Activated T-cell treated with anti-CD3 and anti-CD28 coated beads, Interleukin-2, amount 50 U/mL, for 24 hours (primary cell): ENCODE measurements around the gene CNTNAP2.
"Not testable (repeated sequence)": the region's sequence is repeated elsewhere in the genome, so short reads cannot be mapped to it uniquely, and the experiment has no call there.

ENCODE experiments used
- DNase-seq: peaks from one replicate; pipeline ENCODE4 v3.0.0-alpha.2; 2020
- H3K27ac Mint-ChIP-seq: 2 replicates; pipeline ENCODE4 v1.8.0; 2020; ENCODE audit warnings: mild to moderate bottlenecking, mixed read lengths
- H3K27me3 Mint-ChIP-seq: 2 replicates; pipeline ENCODE4 v1.8.0; 2020; ENCODE audit warnings: mixed read lengths
- H3K36me3 Mint-ChIP-seq: 2 replicates; pipeline ENCODE4 v1.8.0; 2020; ENCODE audit warnings: low read depth, mixed read lengths
- H3K4me1 Mint-ChIP-seq: 2 replicates; pipeline ENCODE4 v1.8.0; 2020; ENCODE audit warnings: low read depth, mixed read lengths
- H3K4me3 Mint-ChIP-seq: 2 replicates; pipeline ENCODE4 v1.8.0; 2020; ENCODE audit warnings: mild to moderate bottlenecking, moderate library complexity, mixed read lengths
- H3K9me3 Mint-ChIP-seq: 2 replicates; pipeline ENCODE4 v1.8.0; 2020; ENCODE audit warnings: mixed read lengths

Gene CNTNAP2

GRCh38 chr7:148408307-148408706 lies 2291.7 kb downstream of the CNTNAP2 start:
- H3K4me1 Mint-ChIP-seq = no peaks in the 10 kb centered on the region
- H3K27me3 Mint-ChIP-seq = peaks cover 31% of the 10 kb centered on the region
- no peaks in the 10 kb centered on the region for H3K36me3 Mint-ChIP-seq
- H3K4me3 Mint-ChIP-seq = no peak overlapping the region
- no peak for DNase-seq
- no peaks in the 10 kb centered on the region for H3K9me3 Mint-ChIP-seq
- no peak overlapping the region for H3K27ac Mint-ChIP-seq

DNA sequence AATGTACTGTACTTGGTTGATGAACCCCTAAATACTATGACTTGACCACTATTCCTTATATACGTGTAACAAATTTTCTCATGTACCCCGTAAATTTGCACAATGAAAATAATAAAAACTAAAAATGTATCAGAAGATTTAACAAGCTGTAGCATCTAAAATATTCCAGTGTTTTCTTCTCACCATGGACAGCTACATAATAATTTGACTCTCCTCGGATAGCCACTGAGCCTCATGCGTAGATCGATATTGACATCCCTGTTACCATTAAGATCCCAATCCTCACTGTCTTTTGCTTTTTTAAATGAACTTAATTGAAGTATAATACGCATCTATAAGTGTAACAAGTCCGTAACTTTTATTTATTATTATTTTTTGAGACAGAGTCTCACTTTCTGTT lies 2294.3 kb downstream of the CNTNAP2 start:
- no peak for DNase-seq
- H3K9me3 Mint-ChIP-seq = no peaks in the 10 kb centered on the region
- no peaks in the 10 kb centered on the region for H3K4me1 Mint-ChIP-seq
- no peak overlapping the region for H3K4me3 Mint-ChIP-seq
- peaks cover 20% of the 10 kb centered on the region for H3K27me3 Mint-ChIP-seq
- no peaks in the 10 kb centered on the region for H3K36me3 Mint-ChIP-seq
- H3K27ac Mint-ChIP-seq = no peak overlapping the region

GRCh38 chr7:148412691-148413090 lies 2296.1 kb downstream of the CNTNAP2 start:
- Mint-ChIP-seq H3K4me1 (no peaks in the 10 kb centered on the region), H3K27me3 (peaks cover 25% of the 10 kb centered on the region), H3K27ac (no peak overlapping the region), H3K4me3 (no peak overlapping the region), H3K36me3 (no peaks in the 10 kb centered on the region), H3K9me3 (no peaks in the 10 kb centered on the region)
- no peak for DNase-seq

GRCh38 chr7:148419856-148420832 lies 2303.5 kb downstream of the CNTNAP2 start:
- peaks cover 3% of the 10 kb centered on the region for H3K4me1 Mint-ChIP-seq
- no peak overlapping the region for H3K4me3 Mint-ChIP-seq
- peaks cover 80% of the 10 kb centered on the region for H3K27me3 Mint-ChIP-seq
- H3K36me3 Mint-ChIP-seq = no peaks in the 10 kb centered on the region
- peaks cover 12% of the 10 kb centered on the region for H3K9me3 Mint-ChIP-seq
- H3K27ac Mint-ChIP-seq = no peak overlapping the region
- DNase-seq = no peak

GRCh38 chr7:148422030-148422429 lies 2305.4 kb downstream of the CNTNAP2 start:
- H3K27ac Mint-ChIP-seq = no peak overlapping the region
- no peak overlapping the region for H3K4me3 Mint-ChIP-seq
- peaks cover 12% of the 10 kb centered on the region for H3K9me3 Mint-ChIP-seq
- peaks cover 3% of the 10 kb centered on the region for H3K4me1 Mint-ChIP-seq
- H3K27me3 Mint-ChIP-seq = peaks cover 75% of the 10 kb centered on the region
- DNase-seq = no peak
- H3K36me3 Mint-ChIP-seq = no peaks in the 10 kb centered on the region

GRCh38 chr7:148426393-148426792 lies 2309.8 kb downstream of the CNTNAP2 start:
- H3K4me1 Mint-ChIP-seq, H3K36me3 Mint-ChIP-seq, H3K4me3 Mint-ChIP-seq, H3K27ac Mint-ChIP-seq, DNase-seq: not testable (repeated sequence)
- peaks cover 12% of the 10 kb centered on the region for H3K9me3 Mint-ChIP-seq
- H3K27me3 Mint-ChIP-seq = peaks cover 49% of the 10 kb centered on the region

- H3K4me1 Mint-ChIP-seq, DNase-seq, H3K27me3 Mint-ChIP-seq, H3K9me3 Mint-ChIP-seq, H3K4me3 Mint-ChIP-seq, H3K36me3 Mint-ChIP-seq, H3K27ac Mint-ChIP-seq: not testable (repeated sequence)
These were observed 2314.1 kb downstream of the CNTNAP2 start for GRCh38 chr7:148430690-148431089.

GRCh38 chr7:148433521-148434180 lies 2317.1 kb downstream of the CNTNAP2 start:
- Mint-ChIP-seq H3K27me3 (no peaks in the 10 kb centered on the region), H3K36me3 (no peaks in the 10 kb centered on the region), H3K4me3 (no peak overlapping the region), H3K4me1 (no peaks in the 10 kb centered on the region), H3K27ac (no peak overlapping the region), H3K9me3 (no peaks in the 10 kb centered on the region)
- DNase-seq = no peak

GRCh38 chr7:148434181-148434757 lies 2317.7 kb downstream of the CNTNAP2 start:
- Mint-ChIP-seq H3K27ac (no peak overlapping the region), H3K27me3 (no peaks in the 10 kb centered on the region), H3K4me3 (no peak overlapping the region), H3K36me3 (no peaks in the 10 kb centered on the region), H3K9me3 (no peaks in the 10 kb centered on the region), H3K4me1 (no peaks in the 10 kb centered on the region)
- DNase-seq = no peak

- no peaks in the 10 kb centered on the region for H3K9me3 Mint-ChIP-seq
- DNase-seq = no peak
- no peaks in the 10 kb centered on the region for H3K4me1 Mint-ChIP-seq
- no peak overlapping the region for H3K4me3 Mint-ChIP-seq
- no peak overlapping the region for H3K27ac Mint-ChIP-seq
- H3K36me3 Mint-ChIP-seq = no peaks in the 10 kb centered on the region
- H3K27me3 Mint-ChIP-seq = no peaks in the 10 kb centered on the region
These were observed 2318.3 kb downstream of the CNTNAP2 start for GRCh38 chr7:148434887-148435286.

GRCh38 chr7:148435715-148436114 lies 2319.1 kb downstream of the CNTNAP2 start:
- Mint-ChIP-seq H3K27me3 (no peaks in the 10 kb centered on the region), H3K4me1 (no peaks in the 10 kb centered on the region), H3K4me3 (no peak overlapping the region), H3K9me3 (no peaks in the 10 kb centered on the region), H3K27ac (no peak overlapping the region), H3K36me3 (no peaks in the 10 kb centered on the region)
- no peak for DNase-seq

DNA sequence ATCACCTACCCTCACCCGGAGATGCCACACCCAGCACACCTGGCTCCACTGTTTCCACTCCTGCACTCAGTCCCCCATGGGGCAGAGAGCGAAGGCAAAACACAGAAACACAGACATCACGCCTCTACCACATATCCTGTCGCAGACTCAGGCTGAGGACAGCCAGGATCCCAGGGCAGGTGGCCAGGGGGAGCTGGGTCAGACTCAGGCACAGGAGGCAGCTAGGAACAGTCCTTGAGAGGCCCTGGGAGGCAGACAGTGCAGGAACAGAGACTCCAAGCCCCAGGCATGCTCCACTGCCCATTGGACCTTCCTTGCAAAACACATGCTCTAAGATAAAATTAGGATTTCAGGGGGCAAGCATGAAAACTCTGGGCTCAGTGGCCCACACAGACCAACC lies 2319.5 kb downstream of the CNTNAP2 start:
- H3K27ac Mint-ChIP-seq = no peak overlapping the region
- no peaks in the 10 kb centered on the region for H3K9me3 Mint-ChIP-seq
- no peak for DNase-seq
- H3K36me3 Mint-ChIP-seq = no peaks in the 10 kb centered on the region
- no peak overlapping the region for H3K4me3 Mint-ChIP-seq
- no peaks in the 10 kb centered on the region for H3K4me1 Mint-ChIP-seq
- no peaks in the 10 kb centered on the region for H3K27me3 Mint-ChIP-seq

DNA sequence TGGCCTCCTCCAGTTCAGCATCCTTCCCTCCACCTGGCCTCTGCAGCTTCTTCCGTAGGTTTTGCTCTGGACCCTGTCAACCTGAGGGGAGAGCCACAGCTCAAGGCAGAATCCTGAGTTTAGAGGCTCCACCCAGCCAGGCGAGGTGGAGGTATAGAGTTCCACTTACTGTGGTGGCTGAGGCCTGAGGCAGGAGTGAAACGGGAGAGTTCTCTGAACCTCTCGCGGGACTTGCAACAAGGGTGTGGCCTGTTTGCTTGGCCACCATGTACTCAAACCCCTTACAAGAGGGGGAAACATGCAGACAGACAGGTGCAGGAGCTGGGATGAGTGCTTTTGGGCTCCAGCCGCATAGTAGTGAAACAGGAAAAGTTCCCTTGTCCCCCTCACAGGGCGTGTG lies 2320.0 kb downstream of the CNTNAP2 start:
- H3K4me3 Mint-ChIP-seq = no peak overlapping the region
- H3K27me3 Mint-ChIP-seq = no peaks in the 10 kb centered on the region
- DNase-seq = no peak
- H3K27ac Mint-ChIP-seq = no peak overlapping the region
- H3K4me1 Mint-ChIP-seq = no peaks in the 10 kb centered on the region
- H3K36me3 Mint-ChIP-seq = no peaks in the 10 kb centered on the region
- H3K9me3 Mint-ChIP-seq = no peaks in the 10 kb centered on the region

GRCh38 chr7:148437043-148437442 lies 2320.4 kb downstream of the CNTNAP2 start:
- no peaks in the 10 kb centered on the region for H3K36me3 Mint-ChIP-seq
- H3K4me3 Mint-ChIP-seq = no peak overlapping the region
- H3K27me3 Mint-ChIP-seq = no peaks in the 10 kb centered on the region
- DNase-seq = no peak
- H3K9me3 Mint-ChIP-seq = no peaks in the 10 kb centered on the region
- H3K27ac Mint-ChIP-seq = no peak overlapping the region
- H3K4me1 Mint-ChIP-seq = no peaks in the 10 kb centered on the region

GRCh38 chr7:148442141-148442655 lies 2325.6 kb downstream of the CNTNAP2 start:
- Mint-ChIP-seq H3K27me3 (no peaks in the 10 kb centered on the region), H3K36me3 (no peaks in the 10 kb centered on the region), H3K4me1 (peaks cover 7% of the 10 kb centered on the region), H3K4me3 (no peak overlapping the region), H3K9me3 (no peaks in the 10 kb centered on the region), H3K27ac (no peak overlapping the region)
- DNase-seq = no peak
